ENCODE measurements around the gene SLC38A7. TPM values are rescaled to one million over a fixed set of nuclear protein-coding genes. Genes with fewer than 3 reads are reported as not detected.

The SLC38A7 gene
- total and polyA plus RNA-seq, 2 of the 13 experiments (the other 11 are each of a cell fraction or from before 2014, with no cell fraction given): 13.2 to 14.1 TPM

DNA sequence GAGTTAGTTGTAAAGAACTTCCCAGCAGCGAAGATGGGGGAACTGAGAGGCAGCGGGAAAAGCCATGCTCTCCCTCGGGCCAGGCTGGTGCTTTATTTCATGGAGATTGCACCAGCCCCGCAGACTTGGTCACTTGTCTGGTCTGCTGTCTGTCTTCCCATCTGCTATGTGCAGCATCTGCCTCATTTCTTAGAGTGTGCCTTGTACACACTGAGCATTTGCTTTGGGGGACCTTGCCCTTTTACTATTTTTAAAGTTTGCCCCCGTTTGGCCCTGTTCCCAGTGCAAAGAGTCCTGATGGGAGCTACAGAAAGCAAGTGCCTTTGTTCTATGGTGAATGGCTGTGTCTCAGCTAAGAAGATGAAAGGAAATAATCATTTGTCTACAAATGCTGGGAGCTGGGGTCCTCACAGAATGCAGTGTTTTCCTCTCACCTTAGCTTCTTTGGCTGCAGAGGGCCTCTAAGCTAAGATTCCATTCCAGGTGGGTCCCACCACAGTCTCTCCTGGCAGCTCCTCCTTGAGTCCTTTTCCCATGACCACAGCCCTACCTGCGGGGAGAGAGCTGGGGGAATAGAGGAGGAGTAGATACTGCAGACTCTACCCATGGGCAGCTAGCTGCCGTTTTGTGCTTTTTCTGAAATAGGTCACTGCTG is 29.9 kb downstream of the SLC38A7 start (continued):
- TF ChIP-seq ZNF530 (CRISPR knock-in tag; IDR thresholded peaks at IDR 0.05; ENCODE audit: low read depth) (no peak), SNRNP70 (IDR thresholded peaks at IDR 0.05; ENCODE audit: low read depth, low read length) (no peak), KLF12 (CRISPR knock-in tag; IDR thresholded peaks at IDR 0.05; ENCODE audit: borderline replicate concordance) (no peak), RBFOX2 (IDR thresholded peaks at IDR 0.05; ENCODE audit: low read depth, low read length) (no peak), ZNF496 (CRISPR knock-in tag; IDR thresholded peaks at IDR 0.05; ENCODE audit: insufficient replicate concordance) (no peak), SETDB1 (CRISPR knock-in tag; IDR thresholded peaks at IDR 0.05; ENCODE audit: borderline replicate concordance) (no peak), NFIB (CRISPR knock-in tag; IDR thresholded peaks at IDR 0.05; ENCODE audit: borderline replicate concordance) (no peak)
- TF ChIP-seq, protein P1, sequence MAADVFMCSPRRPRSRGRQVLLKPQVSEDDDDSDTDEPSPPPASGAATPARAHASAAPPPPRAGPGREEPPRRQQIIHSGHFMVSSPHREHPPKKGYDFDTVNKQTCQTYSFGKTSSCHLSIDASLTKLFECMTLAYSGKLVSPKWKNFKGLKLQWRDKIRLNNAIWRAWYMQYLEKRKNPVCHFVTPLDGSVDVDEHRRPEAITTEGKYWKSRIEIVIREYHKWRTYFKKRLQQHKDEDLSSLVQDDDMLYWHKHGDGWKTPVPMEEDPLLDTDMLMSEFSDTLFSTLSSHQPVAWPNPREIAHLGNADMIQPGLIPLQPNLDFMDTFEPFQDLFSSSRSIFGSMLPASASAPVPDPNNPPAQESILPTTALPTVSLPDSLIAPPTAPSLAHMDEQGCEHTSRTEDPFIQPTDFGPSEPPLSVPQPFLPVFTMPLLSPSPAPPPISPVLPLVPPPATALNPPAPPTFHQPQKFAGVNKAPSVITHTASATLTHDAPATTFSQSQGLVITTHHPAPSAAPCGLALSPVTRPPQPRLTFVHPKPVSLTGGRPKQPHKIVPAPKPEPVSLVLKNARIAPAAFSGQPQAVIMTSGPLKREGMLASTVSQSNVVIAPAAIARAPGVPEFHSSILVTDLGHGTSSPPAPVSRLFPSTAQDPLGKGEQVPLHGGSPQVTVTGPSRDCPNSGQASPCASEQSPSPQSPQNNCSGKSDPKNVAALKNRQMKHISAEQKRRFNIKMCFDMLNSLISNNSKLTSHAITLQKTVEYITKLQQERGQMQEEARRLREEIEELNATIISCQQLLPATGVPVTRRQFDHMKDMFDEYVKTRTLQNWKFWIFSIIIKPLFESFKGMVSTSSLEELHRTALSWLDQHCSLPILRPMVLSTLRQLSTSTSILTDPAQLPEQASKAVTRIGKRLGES (CRISPR knock-in tag; IDR thresholded peaks at IDR 0.05; ENCODE audit: borderline replicate concordance): no peak
- TF ChIP-seq, protein P2, sequence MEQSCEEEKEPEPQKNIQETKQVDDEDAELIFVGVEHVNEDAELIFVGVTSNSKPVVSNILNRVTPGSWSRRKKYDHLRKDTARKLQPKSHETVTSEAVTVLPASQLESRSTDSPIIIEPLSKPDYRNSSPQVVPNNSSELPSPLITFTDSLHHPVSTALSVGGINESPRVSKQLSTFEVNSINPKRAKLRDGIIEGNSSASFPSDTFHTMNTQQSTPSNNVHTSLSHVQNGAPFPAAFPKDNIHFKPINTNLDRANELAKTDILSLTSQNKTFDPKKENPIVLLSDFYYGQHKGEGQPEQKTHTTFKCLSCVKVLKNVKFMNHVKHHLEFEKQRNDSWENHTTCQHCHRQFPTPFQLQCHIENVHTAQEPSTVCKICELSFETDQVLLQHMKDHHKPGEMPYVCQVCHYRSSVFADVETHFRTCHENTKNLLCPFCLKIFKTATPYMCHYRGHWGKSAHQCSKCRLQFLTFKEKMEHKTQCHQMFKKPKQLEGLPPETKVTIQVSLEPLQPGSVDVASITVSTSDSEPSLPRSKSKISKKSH (CRISPR knock-in tag; IDR thresholded peaks at IDR 0.05; ENCODE audit: borderline replicate concordance): no peak
- TF ChIP-seq, protein P3, sequence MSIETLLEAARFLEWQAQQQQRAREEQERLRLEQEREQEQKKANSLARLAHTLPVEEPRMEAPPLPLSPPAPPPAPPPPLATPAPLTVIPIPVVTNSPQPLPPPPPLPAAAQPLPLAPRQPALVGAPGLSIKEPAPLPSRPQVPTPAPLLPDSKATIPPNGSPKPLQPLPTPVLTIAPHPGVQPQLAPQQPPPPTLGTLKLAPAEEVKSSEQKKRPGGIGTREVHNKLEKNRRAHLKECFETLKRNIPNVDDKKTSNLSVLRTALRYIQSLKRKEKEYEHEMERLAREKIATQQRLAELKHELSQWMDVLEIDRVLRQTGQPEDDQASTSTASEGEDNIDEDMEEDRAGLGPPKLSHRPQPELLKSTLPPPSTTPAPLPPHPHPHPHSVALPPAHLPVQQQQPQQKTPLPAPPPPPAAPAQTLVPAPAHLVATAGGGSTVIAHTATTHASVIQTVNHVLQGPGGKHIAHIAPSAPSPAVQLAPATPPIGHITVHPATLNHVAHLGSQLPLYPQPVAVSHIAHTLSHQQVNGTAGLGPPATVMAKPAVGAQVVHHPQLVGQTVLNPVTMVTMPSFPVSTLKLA (IDR thresholded peaks at IDR 0.05): no peak
- TF ChIP-seq, protein P4, sequence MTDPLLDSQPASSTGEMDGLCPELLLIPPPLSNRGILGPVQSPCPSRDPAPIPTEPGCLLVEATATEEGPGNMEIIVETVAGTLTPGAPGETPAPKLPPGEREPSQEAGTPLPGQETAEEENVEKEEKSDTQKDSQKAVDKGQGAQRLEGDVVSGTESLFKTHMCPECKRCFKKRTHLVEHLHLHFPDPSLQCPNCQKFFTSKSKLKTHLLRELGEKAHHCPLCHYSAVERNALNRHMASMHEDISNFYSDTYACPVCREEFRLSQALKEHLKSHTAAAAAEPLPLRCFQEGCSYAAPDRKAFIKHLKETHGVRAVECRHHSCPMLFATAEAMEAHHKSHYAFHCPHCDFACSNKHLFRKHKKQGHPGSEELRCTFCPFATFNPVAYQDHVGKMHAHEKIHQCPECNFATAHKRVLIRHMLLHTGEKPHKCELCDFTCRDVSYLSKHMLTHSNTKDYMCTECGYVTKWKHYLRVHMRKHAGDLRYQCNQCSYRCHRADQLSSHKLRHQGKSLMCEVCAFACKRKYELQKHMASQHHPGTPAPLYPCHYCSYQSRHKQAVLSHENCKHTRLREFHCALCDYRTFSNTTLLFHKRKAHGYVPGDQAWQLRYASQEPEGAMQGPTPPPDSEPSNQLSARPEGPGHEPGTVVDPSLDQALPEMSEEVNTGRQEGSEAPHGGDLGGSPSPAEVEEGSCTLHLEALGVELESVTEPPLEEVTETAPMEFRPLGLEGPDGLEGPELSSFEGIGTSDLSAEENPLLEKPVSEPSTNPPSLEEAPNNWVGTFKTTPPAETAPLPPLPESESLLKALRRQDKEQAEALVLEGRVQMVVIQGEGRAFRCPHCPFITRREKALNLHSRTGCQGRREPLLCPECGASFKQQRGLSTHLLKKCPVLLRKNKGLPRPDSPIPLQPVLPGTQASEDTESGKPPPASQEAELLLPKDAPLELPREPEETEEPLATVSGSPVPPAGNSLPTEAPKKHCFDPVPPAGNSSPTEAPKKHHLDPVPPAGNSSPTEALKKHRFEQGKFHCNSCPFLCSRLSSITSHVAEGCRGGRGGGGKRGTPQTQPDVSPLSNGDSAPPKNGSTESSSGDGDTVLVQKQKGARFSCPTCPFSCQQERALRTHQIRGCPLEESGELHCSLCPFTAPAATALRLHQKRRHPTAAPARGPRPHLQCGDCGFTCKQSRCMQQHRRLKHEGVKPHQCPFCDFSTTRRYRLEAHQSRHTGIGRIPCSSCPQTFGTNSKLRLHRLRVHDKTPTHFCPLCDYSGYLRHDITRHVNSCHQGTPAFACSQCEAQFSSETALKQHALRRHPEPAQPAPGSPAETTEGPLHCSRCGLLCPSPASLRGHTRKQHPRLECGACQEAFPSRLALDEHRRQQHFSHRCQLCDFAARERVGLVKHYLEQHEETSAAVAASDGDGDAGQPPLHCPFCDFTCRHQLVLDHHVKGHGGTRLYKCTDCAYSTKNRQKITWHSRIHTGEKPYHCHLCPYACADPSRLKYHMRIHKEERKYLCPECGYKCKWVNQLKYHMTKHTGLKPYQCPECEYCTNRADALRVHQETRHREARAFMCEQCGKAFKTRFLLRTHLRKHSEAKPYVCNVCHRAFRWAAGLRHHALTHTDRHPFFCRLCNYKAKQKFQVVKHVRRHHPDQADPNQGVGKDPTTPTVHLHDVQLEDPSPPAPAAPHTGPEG (CRISPR knock-in tag; IDR thresholded peaks at IDR 0.05): no peak
- TF ChIP-seq, protein P5, sequence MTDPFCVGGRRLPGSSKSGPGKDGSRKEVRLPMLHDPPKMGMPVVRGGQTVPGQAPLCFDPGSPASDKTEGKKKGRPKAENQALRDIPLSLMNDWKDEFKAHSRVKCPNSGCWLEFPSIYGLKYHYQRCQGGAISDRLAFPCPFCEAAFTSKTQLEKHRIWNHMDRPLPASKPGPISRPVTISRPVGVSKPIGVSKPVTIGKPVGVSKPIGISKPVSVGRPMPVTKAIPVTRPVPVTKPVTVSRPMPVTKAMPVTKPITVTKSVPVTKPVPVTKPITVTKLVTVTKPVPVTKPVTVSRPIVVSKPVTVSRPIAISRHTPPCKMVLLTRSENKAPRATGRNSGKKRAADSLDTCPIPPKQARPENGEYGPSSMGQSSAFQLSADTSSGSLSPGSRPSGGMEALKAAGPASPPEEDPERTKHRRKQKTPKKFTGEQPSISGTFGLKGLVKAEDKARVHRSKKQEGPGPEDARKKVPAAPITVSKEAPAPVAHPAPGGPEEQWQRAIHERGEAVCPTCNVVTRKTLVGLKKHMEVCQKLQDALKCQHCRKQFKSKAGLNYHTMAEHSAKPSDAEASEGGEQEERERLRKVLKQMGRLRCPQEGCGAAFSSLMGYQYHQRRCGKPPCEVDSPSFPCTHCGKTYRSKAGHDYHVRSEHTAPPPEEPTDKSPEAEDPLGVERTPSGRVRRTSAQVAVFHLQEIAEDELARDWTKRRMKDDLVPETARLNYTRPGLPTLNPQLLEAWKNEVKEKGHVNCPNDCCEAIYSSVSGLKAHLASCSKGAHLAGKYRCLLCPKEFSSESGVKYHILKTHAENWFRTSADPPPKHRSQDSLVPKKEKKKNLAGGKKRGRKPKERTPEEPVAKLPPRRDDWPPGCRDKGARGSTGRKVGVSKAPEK (CRISPR knock-in tag; IDR thresholded peaks at IDR 0.05; ENCODE audit: borderline replicate concordance): no peak

All from HepG2 (cell line).